Type B pancreatic cell (in vitro differentiated cells): ENCODE results near the gene PTGS1. TPM values are rescaled to one million over a fixed set of nuclear protein-coding genes. Genes with fewer than 3 reads are reported as not detected.
"Not testable (repeated sequence)": the region's sequence is repeated elsewhere in the genome, so short reads cannot be mapped to it uniquely, and the experiment has no call there.

ENCODE experiments used
- DNase-seq: peaks from one replicate; pipeline ENCODE4 v3.0.0; 2021; ENCODE audit warnings: mixed read lengths; ENCODE audit not compliant: unreplicated experiment; ENCODE audit errors: extremely low spot score
- H3K27ac Mint-ChIP-seq: 2 replicates; pipeline ENCODE4 v1.8.0; 2021; ENCODE audit warnings: mild to moderate bottlenecking, mixed read lengths
- H3K27me3 Mint-ChIP-seq: 2 replicates; pipeline ENCODE4 v1.8.0; 2021; ENCODE audit warnings: mixed read lengths
- H3K36me3 Mint-ChIP-seq: 2 replicates; pipeline ENCODE4 v1.8.0; 2021; ENCODE audit warnings: mixed read lengths
- H3K4me1 Mint-ChIP-seq: one replicate; pipeline ENCODE4 v1.8.0; 2021; ENCODE audit warnings: mixed read lengths; ENCODE audit not compliant: unreplicated experiment
- H3K4me3 Mint-ChIP-seq: 2 replicates; pipeline ENCODE4 v1.8.0; 2021; ENCODE audit warnings: mild to moderate bottlenecking, mixed read lengths
- H3K9me3 Mint-ChIP-seq: 2 replicates; pipeline ENCODE4 v1.8.0; 2021; ENCODE audit warnings: mixed read lengths
- long read RNA-seq: library from polyadenylated mRNA; unstranded; transcript quantifications from one replicate; pipeline ENCODE4 v2.0.0, GENCODE V29; 2020
- total RNA-seq: library from RNA; stranded (reverse); gene quantifications from 2 replicates; pipeline ENCODE4 v1.2.1, GENCODE V29; 2021; ENCODE audit warnings: low replicate concordance
- TF ChIP-seq, protein P1 (sequence below): fragments of 200-600 bp; sonication (generic); conservative IDR thresholded peaks from 2 replicates; pipeline ENCODE4 v1.5.0; 2021; ENCODE audit warnings: antibody characterized with exemption, mild to moderate bottlenecking

PTGS1 gene
- total RNA-seq: 1.1 and 1.7 TPM in 2 replicates
- long read RNA-seq, full-length matches to known transcripts: 2 of 3 reads
- long read RNA-seq, partial matches to known transcripts: 0 of 3 reads
- long read RNA-seq, other reads (novel, unspliced or antisense): 1 of 3 reads

GRCh38 chr9:122370869-122371755 is at the start of gene PTGS1:
PTGS1 (plus strand) TSS chr9:122371024; CDS start chr9:122371085, 61 bp downstream.
- H3K4me1 Mint-ChIP-seq: peaks cover 5% of the 10 kb centered on the region
- peak within 1 kb of the TSS; percentile 65 for H3K4me3 Mint-ChIP-seq
- H3K9me3 Mint-ChIP-seq: no peaks in the 10 kb centered on the region
- H3K27ac Mint-ChIP-seq: no peak within 1 kb of the TSS
- no peak for DNase-seq
- TF ChIP-seq, protein P1, sequence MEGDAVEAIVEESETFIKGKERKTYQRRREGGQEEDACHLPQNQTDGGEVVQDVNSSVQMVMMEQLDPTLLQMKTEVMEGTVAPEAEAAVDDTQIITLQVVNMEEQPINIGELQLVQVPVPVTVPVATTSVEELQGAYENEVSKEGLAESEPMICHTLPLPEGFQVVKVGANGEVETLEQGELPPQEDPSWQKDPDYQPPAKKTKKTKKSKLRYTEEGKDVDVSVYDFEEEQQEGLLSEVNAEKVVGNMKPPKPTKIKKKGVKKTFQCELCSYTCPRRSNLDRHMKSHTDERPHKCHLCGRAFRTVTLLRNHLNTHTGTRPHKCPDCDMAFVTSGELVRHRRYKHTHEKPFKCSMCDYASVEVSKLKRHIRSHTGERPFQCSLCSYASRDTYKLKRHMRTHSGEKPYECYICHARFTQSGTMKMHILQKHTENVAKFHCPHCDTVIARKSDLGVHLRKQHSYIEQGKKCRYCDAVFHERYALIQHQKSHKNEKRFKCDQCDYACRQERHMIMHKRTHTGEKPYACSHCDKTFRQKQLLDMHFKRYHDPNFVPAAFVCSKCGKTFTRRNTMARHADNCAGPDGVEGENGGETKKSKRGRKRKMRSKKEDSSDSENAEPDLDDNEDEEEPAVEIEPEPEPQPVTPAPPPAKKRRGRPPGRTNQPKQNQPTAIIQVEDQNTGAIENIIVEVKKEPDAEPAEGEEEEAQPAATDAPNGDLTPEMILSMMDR: no peak
- peaks cover 65% of the 10 kb centered on the region for H3K27me3 Mint-ChIP-seq
- no peaks in the 10 kb centered on the region for H3K36me3 Mint-ChIP-seq

DNA sequence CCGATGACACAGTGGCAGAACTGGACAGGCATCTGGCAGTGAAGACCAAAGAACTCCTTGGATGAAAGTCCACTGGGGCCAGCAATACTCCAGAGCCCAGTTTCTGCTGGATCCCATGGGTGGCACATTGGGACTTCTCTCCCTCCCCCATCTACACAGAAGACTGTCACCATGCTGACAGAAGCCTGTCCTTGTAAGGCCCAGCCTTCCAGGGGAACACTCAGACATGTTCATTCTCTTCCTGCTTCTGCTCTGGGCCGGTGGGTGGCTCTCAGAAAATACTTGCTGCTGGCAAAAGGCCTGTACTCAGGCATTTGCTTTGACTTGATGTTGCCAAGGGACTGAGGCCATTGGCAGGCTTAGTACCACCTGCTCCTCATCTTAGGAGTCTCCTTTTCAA is 48.3 kb upstream of the PTGS1 start:
- Mint-ChIP-seq H3K4me1 (peaks cover 13% of the 10 kb centered on the region), H3K27me3 (no peaks in the 10 kb centered on the region), H3K9me3 (no peaks in the 10 kb centered on the region), H3K4me3 (no peak overlapping the region), H3K36me3 (peaks cover 27% of the 10 kb centered on the region), H3K27ac (no peak overlapping the region)
- TF ChIP-seq, protein P1: no peak
- no peak for DNase-seq

DNA sequence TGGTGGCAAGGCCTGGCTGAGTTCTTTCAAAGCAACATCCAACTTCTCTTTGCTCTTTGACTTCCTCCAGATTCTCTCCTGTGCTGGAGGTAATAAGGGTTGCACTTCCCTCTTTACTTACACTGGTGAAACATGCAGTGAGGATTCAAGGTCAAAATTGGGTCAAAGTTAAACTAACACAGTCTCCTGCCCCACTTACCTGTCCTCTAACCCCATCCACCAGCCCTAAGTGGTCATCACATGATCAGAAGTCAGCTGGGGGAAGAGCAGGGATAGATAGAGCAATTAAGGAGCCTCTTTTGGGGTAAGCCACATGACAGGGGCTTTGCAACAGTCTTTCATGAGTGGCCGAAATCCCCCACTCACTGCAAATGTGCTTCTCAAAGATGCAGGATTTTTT is 46.2 kb upstream of the PTGS1 start:
- H3K27ac Mint-ChIP-seq, DNase-seq, H3K27me3 Mint-ChIP-seq, H3K4me3 Mint-ChIP-seq, H3K9me3 Mint-ChIP-seq: not testable (repeated sequence)
- peaks cover 13% of the 10 kb centered on the region for H3K4me1 Mint-ChIP-seq
- peaks cover 30% of the 10 kb centered on the region for H3K36me3 Mint-ChIP-seq

DNA sequence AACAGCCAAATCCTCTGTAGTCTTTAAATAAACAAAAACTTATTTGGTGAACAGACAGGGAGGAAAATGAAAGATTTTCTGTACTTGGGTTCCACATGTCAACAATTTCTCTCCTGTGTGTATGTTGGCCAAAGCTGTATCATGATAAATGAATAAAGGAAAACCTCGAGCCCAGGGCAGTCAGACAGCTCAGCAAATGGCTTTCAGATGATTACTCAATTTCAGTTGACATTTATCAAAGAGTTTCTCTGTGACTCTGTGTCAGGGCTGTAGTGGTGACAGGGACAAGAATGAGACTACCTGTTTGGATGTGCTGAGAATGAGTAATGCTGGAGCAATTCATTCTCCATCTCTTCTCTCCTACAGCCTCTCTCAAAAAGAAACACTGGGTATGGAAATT is 45.7 kb upstream of the PTGS1 start:
- H3K9me3 Mint-ChIP-seq: no peaks in the 10 kb centered on the region
- TF ChIP-seq, protein P1: no peak
- H3K4me3 Mint-ChIP-seq: no peak overlapping the region
- peaks cover 30% of the 10 kb centered on the region for H3K36me3 Mint-ChIP-seq
- H3K4me1 Mint-ChIP-seq: peaks cover 13% of the 10 kb centered on the region
- no peaks in the 10 kb centered on the region for H3K27me3 Mint-ChIP-seq
- H3K27ac Mint-ChIP-seq: no peak overlapping the region
- no peak for DNase-seq

DNA sequence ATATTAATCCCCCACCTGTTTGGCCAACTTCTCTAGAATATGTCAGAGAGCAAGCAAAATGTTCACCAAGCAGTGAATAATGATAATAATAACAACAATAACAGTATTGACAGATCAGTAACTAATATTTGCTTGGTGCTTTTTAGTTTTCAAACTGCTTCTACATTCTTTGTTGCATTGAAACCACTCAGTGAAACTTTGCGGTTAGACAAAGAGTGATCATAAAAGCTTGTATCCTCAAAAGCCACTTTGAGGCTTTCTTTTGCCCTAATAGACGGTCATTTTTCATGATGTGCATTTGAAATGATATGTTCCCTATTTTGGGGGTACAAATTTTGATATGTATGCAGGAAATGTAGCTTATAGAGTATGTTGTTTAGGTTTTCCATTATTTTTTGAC is 43.6 kb upstream of the PTGS1 start:
- Mint-ChIP-seq H3K4me3 (no peak overlapping the region), H3K4me1 (peaks cover 19% of the 10 kb centered on the region), H3K27ac (no peak overlapping the region)

DNA sequence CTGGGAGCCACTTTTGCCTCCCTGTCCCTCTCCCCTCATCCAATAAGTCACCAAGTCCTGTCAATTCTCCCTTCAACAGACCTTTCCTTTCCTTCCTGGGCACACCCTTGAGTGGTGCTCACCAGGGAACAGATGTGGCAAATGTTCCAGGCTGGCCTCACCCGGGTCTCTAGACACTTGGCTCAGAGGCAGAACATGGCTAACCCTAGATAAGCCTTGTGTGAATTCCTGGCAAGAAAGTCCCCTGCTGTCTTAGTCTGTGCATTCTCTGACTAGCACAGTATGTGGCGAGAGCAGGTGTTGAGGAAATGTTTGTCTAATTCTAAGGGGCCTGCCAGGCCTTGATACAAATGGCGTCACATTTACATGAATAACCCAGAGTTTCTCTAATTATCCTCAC is 41.2 kb upstream of the PTGS1 start:
- peaks cover 11% of the 10 kb centered on the region for H3K36me3 Mint-ChIP-seq
- TF ChIP-seq, protein P1: no peak
- no peak overlapping the region for H3K27ac Mint-ChIP-seq
- DNase-seq: no peak
- no peak overlapping the region for H3K4me3 Mint-ChIP-seq
- peaks cover 13% of the 10 kb centered on the region for H3K4me1 Mint-ChIP-seq
- no peaks in the 10 kb centered on the region for H3K9me3 Mint-ChIP-seq
- H3K27me3 Mint-ChIP-seq: no peaks in the 10 kb centered on the region

More for the DNA sequence above, 43.6 kb upstream of the PTGS1 start:
- no peaks in the 10 kb centered on the region for H3K27me3 Mint-ChIP-seq
- H3K36me3 Mint-ChIP-seq: peaks cover 30% of the 10 kb centered on the region
- no peaks in the 10 kb centered on the region for H3K9me3 Mint-ChIP-seq
- TF ChIP-seq, protein P1: no peak
- no peak for DNase-seq

GRCh38 chr9:122330466-122330865 is 40.4 kb upstream of the PTGS1 start:
- H3K9me3 Mint-ChIP-seq, H3K36me3 Mint-ChIP-seq, DNase-seq, H3K27ac Mint-ChIP-seq, H3K27me3 Mint-ChIP-seq, H3K4me1 Mint-ChIP-seq, H3K4me3 Mint-ChIP-seq: not testable (repeated sequence)
